ENCODE results near the gene RTN4RL1. TPM values are rescaled to one million over a fixed set of nuclear protein-coding genes. Genes with fewer than 3 reads are reported as not detected.

RTN4RL1 gene
- total RNA-seq, 1 donor: 0.43 TPM

DNA sequence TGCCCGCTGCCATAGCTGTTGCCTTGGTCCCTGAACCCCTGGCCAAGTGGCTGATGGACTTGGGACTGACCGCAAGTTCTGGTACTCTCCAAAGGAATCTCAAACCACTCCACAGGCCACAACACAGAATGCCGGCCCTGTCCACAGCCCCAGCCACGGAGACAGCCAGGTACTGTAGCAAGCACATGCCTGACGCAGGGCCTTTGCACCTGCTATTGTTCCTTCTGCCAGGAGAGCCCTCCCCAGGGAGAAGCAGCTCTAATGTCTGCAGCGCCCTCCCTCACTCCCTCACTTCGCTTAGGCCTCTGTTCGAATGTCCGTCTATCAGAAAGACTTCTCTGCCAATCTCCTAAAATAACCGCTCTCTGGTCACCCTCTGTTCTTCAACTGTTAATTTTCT, 15.4 kb downstream of the RTN4RL1 start:
- TF ChIP-seq, protein P1, sequence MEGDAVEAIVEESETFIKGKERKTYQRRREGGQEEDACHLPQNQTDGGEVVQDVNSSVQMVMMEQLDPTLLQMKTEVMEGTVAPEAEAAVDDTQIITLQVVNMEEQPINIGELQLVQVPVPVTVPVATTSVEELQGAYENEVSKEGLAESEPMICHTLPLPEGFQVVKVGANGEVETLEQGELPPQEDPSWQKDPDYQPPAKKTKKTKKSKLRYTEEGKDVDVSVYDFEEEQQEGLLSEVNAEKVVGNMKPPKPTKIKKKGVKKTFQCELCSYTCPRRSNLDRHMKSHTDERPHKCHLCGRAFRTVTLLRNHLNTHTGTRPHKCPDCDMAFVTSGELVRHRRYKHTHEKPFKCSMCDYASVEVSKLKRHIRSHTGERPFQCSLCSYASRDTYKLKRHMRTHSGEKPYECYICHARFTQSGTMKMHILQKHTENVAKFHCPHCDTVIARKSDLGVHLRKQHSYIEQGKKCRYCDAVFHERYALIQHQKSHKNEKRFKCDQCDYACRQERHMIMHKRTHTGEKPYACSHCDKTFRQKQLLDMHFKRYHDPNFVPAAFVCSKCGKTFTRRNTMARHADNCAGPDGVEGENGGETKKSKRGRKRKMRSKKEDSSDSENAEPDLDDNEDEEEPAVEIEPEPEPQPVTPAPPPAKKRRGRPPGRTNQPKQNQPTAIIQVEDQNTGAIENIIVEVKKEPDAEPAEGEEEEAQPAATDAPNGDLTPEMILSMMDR (IDR thresholded peaks at IDR 0.05; ENCODE audit: insufficient read depth, low read depth, low read length): no peak
- H3K4me3 ChIP-seq (ENCODE audit: low read depth, low read length): no peak overlapping the region
- no peak for DNase-seq (ENCODE audit: low read depth)

DNA sequence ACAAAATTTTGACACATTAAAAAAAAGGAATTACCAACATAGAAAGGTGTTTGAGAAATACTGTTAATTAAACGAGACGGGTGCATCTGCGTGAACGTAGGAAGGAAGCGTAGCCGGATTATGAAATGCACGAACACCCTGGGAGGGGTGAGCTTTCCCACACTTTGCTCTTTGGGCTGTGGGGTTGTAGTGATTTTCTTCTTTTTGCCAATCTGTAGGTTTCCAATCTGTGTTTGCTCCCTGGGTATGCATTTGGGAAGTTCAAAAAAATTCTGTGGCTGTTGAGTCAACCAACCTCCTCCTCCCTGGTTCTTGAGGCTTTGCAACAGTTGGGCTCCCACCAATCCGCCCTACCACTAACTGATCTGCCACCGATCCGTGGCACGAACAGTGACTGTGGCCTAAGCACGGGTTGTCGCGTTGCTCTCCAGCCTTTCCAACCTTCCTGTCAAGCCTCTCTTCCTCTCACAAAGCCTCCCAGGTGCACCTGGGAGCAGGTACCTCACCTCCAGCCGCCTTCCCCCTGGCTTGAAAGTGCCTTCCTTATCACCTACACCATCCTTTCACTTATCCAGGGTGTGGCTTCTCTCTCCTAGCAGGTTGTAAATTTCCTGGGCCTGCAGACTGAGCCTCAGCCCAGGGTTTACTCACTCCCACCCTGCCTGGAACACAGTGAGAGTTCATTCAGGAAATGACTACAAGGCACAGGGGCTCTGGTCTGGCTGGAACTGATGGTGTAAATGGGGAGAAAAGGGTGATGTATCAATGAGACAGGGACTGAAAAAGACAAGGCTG, 16.6 kb downstream of the RTN4RL1 start:
- DNase-seq (ENCODE audit: low read depth): no peak
- TF ChIP-seq, protein P1 (IDR thresholded peaks at IDR 0.05; ENCODE audit: insufficient read depth, low read depth, low read length): no peak

DNA sequence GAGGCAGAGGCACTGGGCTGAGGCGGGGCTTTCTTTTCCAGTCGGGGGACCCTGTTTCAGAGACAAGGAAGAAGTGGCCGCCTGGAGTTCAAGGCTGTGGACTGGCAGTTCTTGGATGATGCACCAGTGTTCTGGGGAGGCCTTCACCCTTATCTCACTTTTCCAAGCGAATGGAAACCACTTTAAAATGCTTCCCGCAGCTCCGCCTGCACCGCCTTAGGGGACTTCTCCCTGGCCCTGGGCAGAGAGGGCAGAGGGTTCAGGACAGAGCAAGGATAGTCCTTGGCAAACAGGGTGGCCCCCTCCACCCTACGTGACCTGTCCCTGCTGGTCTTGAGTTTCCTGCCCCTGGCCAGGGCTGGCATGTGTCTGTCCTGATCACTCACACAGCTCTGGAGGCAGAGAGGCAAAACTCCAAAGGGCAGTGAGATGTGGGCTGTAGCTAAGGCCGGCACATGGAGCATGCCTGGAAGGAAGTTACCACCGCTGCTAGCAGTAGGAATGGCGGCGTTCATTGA, 20.6 kb downstream of the RTN4RL1 start:
- no peak overlapping the region for H3K4me3 ChIP-seq (ENCODE audit: low read depth, low read length)
- TF ChIP-seq, protein P1 (IDR thresholded peaks at IDR 0.05; ENCODE audit: insufficient read depth, low read depth, low read length): no peak
- DNase-seq (ENCODE audit: low read depth): no peak

More for the DNA sequence above, 16.6 kb downstream of the RTN4RL1 start:
- H3K4me3 ChIP-seq (ENCODE audit: low read depth, low read length): no peak overlapping the region

DNA sequence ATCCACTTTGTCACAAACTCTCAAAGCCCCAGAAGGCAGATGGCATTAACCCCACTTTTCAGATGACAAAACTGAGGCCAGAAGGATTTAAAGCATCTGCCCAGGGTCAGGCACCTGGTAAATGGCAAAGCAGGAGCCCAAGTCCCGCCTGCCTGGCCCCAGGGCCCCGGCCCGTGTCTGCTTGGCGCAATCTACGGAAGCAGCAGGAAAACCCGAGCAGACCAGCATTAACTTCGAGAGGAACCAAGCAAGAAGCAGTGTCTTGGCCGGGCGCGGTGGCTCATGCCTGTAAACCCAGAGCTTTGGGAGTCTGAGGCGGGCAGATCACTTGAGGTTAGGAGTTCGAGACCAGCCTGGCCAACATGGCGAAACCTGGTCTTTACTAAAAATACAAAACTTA, 21.6 kb downstream of the RTN4RL1 start:
- TF ChIP-seq, protein P1 (IDR thresholded peaks at IDR 0.05; ENCODE audit: insufficient read depth, low read depth, low read length): no peak
- no peak overlapping the region for H3K4me3 ChIP-seq (ENCODE audit: low read depth, low read length)
- no peak for DNase-seq (ENCODE audit: low read depth)

DNA sequence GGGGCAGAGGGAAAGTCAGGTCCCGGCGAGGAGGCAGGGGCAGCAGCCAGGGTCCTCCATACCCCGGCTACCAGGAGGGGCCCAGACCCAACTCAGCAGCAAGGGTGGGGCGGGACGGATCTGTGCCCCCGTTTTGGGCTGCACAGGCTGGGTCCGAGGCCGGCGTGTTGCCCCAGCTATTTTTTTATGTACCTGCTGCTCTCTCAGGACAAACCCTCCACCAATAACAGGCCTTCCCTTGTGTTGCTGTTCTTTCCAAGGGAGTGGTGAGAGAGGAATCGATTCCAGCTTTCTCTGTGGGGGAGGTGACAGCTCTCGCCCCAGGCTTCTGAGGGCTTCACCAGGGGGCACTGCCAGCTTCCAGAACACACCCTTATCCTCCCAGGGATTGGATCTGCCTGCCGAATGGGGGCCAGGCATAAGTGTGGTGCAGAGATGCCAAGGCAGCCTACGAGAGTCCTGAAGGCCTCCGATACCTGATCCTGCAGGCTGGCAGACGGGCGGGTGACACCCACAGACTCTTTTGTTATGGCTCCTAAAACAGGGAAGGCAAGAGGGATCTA, 22.3 kb downstream of the RTN4RL1 start:
- TF ChIP-seq, protein P1 (IDR thresholded peaks at IDR 0.05; ENCODE audit: insufficient read depth, low read depth, low read length): no peak
- H3K4me3 ChIP-seq (ENCODE audit: low read depth, low read length): no peak overlapping the region
- DNase-seq (ENCODE audit: low read depth): no peak

DNA sequence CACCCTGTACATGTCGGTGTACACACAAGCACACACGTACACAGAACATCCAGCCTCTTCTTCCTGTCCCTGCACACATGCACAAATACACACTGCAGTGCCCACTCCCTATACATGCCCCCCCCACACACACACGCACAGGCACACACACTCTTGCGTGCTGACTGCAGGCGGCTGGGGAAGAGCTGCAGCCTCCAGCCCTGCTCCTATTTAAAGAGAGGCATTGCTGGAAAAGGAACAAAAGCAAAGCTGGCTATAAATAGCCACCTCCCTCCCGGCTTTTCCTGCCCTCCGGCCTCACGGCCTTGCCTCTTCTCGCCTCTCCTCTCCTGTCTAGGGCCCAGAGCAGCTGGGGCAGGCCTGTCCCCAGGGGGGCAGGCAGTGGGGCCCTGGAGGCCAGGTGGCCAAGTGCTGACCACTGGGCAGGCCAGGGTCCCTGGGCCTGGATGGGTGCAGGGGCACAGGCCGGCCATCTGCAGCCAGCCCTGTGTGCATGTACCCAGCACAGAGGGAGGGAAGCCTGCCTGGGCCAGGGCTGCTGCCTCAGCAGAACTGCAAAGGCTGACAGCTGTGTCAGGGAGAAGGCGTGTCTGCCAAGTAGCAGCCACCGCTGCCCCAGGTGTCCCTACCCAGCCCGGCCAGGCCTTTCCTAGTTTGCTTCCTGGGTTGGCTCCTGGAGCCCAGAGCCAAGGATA, 25.4 kb downstream of the RTN4RL1 start:
- peak; percentile 24 for DNase-seq (ENCODE audit: low read depth)
- H3K4me3 ChIP-seq (ENCODE audit: low read depth, low read length): no peak overlapping the region
- TF ChIP-seq, protein P1 (IDR thresholded peaks at IDR 0.05; ENCODE audit: insufficient read depth, low read depth, low read length): no peak
